Endothelial cell of umbilical vein (primary cell): Measurements from ENCODE around the gene TMC1. TPM values are rescaled to one million over a fixed set of nuclear protein-coding genes. Genes with fewer than 3 reads are reported as not detected.

Experiments used
- BruUV-seq: library from RNA; stranded (reverse); fragments of 400-500 nt; replicated peaks from 2 replicates; lab custom pipeline; 2021; lab: Mats Ljungman, UMichigan
- CTCF ChIA-PET: fragments of 300-600, 350-600 bp; sonication (Branson Sonifier 250); formaldehyde crosslinking; loops from one replicate; lab custom pipeline; 2021; ENCODE audit warnings: antibody characterized with exemption, inconsistent platforms; lab: Charles Lee
- POLR2A ChIA-PET: fragments of 300-600, 350-600 bp; sonication (Branson Sonifier 250); formaldehyde crosslinking; loops from one replicate; lab custom pipeline; 2021; ENCODE audit warnings: antibody characterized with exemption, inconsistent platforms; lab: Charles Lee
- DNase-seq: peaks from one replicate; pipeline ENCODE4 v3.0.0-alpha.2; 2011; ENCODE audit warnings: low read depth, low spot score
- FAIRE-seq: peaks from 2 replicates; lab custom pipeline; 2011; peaks lifted over from hg19 to GRCh38; lab: Jason Lieb, UNC
- H2AFZ ChIP-seq: 2 replicates; pipeline ENCODE4 v1.6.0; 2012; ENCODE audit warnings: low read depth, low read length, control low read depth, inconsistent platforms
- H3K27ac ChIP-seq: 2 replicates; pipeline ENCODE4 v1.5.1; 2011; ENCODE audit warnings: low read depth, mild to moderate bottlenecking, control low read depth, low read length, moderate library complexity; ENCODE audit not compliant: insufficient read depth
- H3K27me3 ChIP-seq, 2 experiments: 2 replicates each; pipeline versions ENCODE4 v1.6.0 to v1.6.1; 2011; ENCODE audit warnings: low read length in 2 of 2, mixed read lengths in 1 of 2; ENCODE audit not compliant: control insufficient read depth in 2 of 2, insufficient read depth in 2 of 2
- H3K36me3 ChIP-seq, 2 experiments: 2 replicates in 1 of 2; 3 replicates in 1 of 2; pipeline ENCODE4 v1.5.1; 2011; ENCODE audit warnings: low read length in 2 of 2, mild to moderate bottlenecking in 1 of 2, moderate library complexity in 1 of 2; ENCODE audit not compliant: control insufficient read depth in 2 of 2, insufficient read depth in 2 of 2; ENCODE audit errors: extremely low read depth in 1 of 2
- H3K4me1 ChIP-seq: 3 replicates; pipeline ENCODE4 v1.5.1; 2011; ENCODE audit warnings: mild to moderate bottlenecking, low read length; ENCODE audit not compliant: control insufficient read depth, insufficient read depth; ENCODE audit errors: extremely low read depth
- H3K4me2 ChIP-seq: 2 replicates; pipeline ENCODE4 v1.6.1; 2011; ENCODE audit warnings: low read length, control low read depth, mixed read lengths; ENCODE audit not compliant: insufficient read depth
- H3K4me3 ChIP-seq, 3 experiments: fragments of 200-600 bp in 1 of 3; sonication (generic), shearing (Covaris generic) in 1 of 3; replicated peaks in 1 of 3; 2 replicates each; pipeline ENCODE4 v1.5.1; 2011 to 2016; ENCODE audit warnings: control low read depth in 3 of 3, low read length in 3 of 3, mild to moderate bottlenecking in 2 of 3, inconsistent platforms in 1 of 3, low read depth in 1 of 3, moderate library complexity in 1 of 3; ENCODE audit not compliant: insufficient read depth in 1 of 3
- H3K79me2 ChIP-seq: 2 replicates; pipeline ENCODE4 v1.6.0; 2012; ENCODE audit warnings: low read length, inconsistent platforms; ENCODE audit not compliant: control insufficient read depth, insufficient read depth
- H3K9ac ChIP-seq: replicated peaks from 2 replicates; pipeline ENCODE3; 2011; ENCODE audit warnings: low read length, control low read depth; ENCODE audit not compliant: insufficient read depth; ENCODE audit errors: extremely low read depth
- H3K9me1 ChIP-seq: replicated peaks from 3 replicates; pipeline ENCODE4 v1.6.0; 2011; ENCODE audit warnings: mild to moderate bottlenecking, low read length; ENCODE audit not compliant: control insufficient read depth, insufficient read depth; ENCODE audit errors: extremely low read depth
- H3K9me3 ChIP-seq: replicated peaks from 2 replicates; pipeline ENCODE4 v1.5.1; 2012; ENCODE audit warnings: low read length, inconsistent platforms; ENCODE audit not compliant: control insufficient read depth, insufficient read depth
- H4K20me1 ChIP-seq: replicated peaks from 2 replicates; pipeline ENCODE3; 2011; ENCODE audit warnings: mild to moderate bottlenecking, low read length; ENCODE audit not compliant: control insufficient read depth, insufficient read depth; ENCODE audit errors: extremely low read depth
- FOS ChIP-seq: IDR thresholded peaks from 2 replicates; pipeline ENCODE4 v1.6.1; 2011; ENCODE audit warnings: mild to moderate bottlenecking, low read length, moderate library complexity, borderline replicate concordance; ENCODE audit not compliant: insufficient read depth
- GATA2 ChIP-seq: IDR thresholded peaks from 2 replicates; pipeline ENCODE4 v1.7.0; 2011; ENCODE audit warnings: low read depth, mild to moderate bottlenecking, moderate library complexity, mixed read lengths, low read length; ENCODE audit not compliant: insufficient read length, insufficient read depth
- POLR2A ChIP-seq: IDR thresholded peaks from 2 replicates; pipeline ENCODE4 v1.6.1; 2012; ENCODE audit warnings: low read depth, mild to moderate bottlenecking, control low read depth, low read length
- POLR2AphosphoS5 ChIP-seq: IDR thresholded peaks from 2 replicates; pipeline ENCODE4 v1.6.1; 2012; ENCODE audit warnings: low read depth, mild to moderate bottlenecking, control low read depth, low read length, moderate library complexity; ENCODE audit not compliant: insufficient read depth
- dilution Hi-C: fragments of 300-500 bp; cut with MboI; formaldehyde crosslinking; loops from one replicate; pipeline ENCODE4 v1.15.0; 2019; ENCODE audit warnings: low sequenced_read_pairs; ENCODE audit not compliant: extremely low pct_ligation_motif_present
- intact Hi-C: fragments of 100-400 bp; cut with micrococcal nuclease; formaldehyde crosslinking; loops from one replicate; pipeline ENCODE4 v1.10.0; 2022
- polyA plus RNA-seq, 4 experiments: library from polyadenylated mRNA; depleted of rRNA in 3 of 4; stranded (reverse) in 3 of 4; unstranded in 1 of 4; fragments of >200 nt; gene quantifications; 2 replicates each; pipeline versions ENCODE4 v1.2.1 to v1.2.3, GENCODE V29; 2011 to 2012; ENCODE audit warnings: missing spikeins in 1 of 4
- total RNA-seq: library from RNA; stranded (reverse); gene quantifications from 2 replicates; pipeline ENCODE4 v1.2.3, GENCODE V29; 2021
- TF ChIP-seq, protein P1 (sequence below): IDR thresholded peaks from 2 replicates; pipeline ENCODE4 v1.6.1; 2011; ENCODE audit not compliant: insufficient read depth, insufficient read length
- TF ChIP-seq, protein P2 (sequence below), 2 donors: IDR thresholded peaks; 1 replicate in 1 of 2; 2 replicates in 1 of 2; pipeline ENCODE4 v1.5.1; 2011; ENCODE audit warnings: low read length in 2 of 2, mild to moderate bottlenecking in 2 of 2, moderate library complexity in 2 of 2, control low read depth in 1 of 2, inconsistent platforms in 1 of 2, low read depth in 1 of 2; ENCODE audit not compliant: insufficient read depth in 1 of 2; ENCODE audit errors: extremely low read depth in 1 of 2

Gene TMC1
- total and polyA plus RNA-seq, 2 donors (not counting 3 experiments of a cell fraction or from before 2014, with no cell fraction given), result 1.5 TPM; not detected in 1

DNA sequence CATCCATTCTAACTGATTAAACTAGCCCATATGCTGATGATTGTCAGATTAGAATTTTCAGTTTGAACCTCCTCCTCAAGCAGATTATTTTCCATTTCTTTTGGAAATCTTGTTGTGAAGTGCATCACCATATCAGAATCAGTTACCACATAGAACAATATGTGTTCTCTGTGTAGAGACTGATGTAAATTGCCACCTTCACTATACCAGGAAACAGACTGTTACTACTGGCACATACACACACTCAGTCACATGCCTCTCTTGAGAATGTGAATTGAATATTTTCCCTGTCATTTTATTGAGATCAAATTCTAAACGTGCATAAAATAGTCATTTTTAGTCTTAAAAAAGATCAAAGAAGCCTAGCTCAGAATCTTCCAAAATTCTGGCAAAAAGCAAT lies 270.0 kb downstream of the TMC1 start:
- H3K79me2 ChIP-seq, result no peaks in the 10 kb centered on the region
- H3K27ac ChIP-seq, result no peak overlapping the region
- FAIRE-seq, result no peak
- no peaks in the 10 kb centered on the region for H3K9me3 ChIP-seq
- TF ChIP-seq, protein P1, sequence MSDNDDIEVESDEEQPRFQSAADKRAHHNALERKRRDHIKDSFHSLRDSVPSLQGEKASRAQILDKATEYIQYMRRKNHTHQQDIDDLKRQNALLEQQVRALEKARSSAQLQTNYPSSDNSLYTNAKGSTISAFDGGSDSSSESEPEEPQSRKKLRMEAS, result no peak
- no peak for TF ChIP-seq GATA2
- TF ChIP-seq FOS, result no peak
- no peak for TF ChIP-seq POLR2AphosphoS5
- TF ChIP-seq, protein P2, sequence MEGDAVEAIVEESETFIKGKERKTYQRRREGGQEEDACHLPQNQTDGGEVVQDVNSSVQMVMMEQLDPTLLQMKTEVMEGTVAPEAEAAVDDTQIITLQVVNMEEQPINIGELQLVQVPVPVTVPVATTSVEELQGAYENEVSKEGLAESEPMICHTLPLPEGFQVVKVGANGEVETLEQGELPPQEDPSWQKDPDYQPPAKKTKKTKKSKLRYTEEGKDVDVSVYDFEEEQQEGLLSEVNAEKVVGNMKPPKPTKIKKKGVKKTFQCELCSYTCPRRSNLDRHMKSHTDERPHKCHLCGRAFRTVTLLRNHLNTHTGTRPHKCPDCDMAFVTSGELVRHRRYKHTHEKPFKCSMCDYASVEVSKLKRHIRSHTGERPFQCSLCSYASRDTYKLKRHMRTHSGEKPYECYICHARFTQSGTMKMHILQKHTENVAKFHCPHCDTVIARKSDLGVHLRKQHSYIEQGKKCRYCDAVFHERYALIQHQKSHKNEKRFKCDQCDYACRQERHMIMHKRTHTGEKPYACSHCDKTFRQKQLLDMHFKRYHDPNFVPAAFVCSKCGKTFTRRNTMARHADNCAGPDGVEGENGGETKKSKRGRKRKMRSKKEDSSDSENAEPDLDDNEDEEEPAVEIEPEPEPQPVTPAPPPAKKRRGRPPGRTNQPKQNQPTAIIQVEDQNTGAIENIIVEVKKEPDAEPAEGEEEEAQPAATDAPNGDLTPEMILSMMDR (IDR thresholded peaks at IDR 0.05; ENCODE audit: extremely low read depth in 1 of 2, insufficient read depth in 1 of 2, low read depth in 1 of 2, low read length in 2 of 2), result no peak
- no peak for TF ChIP-seq POLR2A
- POLR2A ChIA-PET, result no interaction called here
- CTCF ChIA-PET, result no interaction called here
- no peak overlapping the region for H3K4me3 ChIP-seq
- no TSS peak for BruUV-seq
- dilution Hi-C loops, result no loop called here
- no peak for DNase-seq
- H3K4me1 ChIP-seq, result no peaks in the 10 kb centered on the region
- H3K9ac ChIP-seq, result no peak overlapping the region
- H3K36me3 ChIP-seq, result no peaks in the 10 kb centered on the region
- H3K4me2 ChIP-seq, result no peak overlapping the region
- no peak overlapping the region for H2AFZ ChIP-seq
- intact Hi-C loops, result no loop called here
- H3K27me3 ChIP-seq, result peaks cover 6% of the 10 kb centered on the region in 2 experiments
- no peaks in the 10 kb centered on the region for H3K9me1 ChIP-seq
- H4K20me1 ChIP-seq, result no peaks in the 10 kb centered on the region
